DND-41 (cell line): Measurements from ENCODE around the gene CFAP299.

Source experiments
- ATAC-seq: fragments of 200-7000 bp; cut with Tn5 transposase; 3 replicates; pipeline ENCODE4 v1.9.1; 2021; ENCODE audit warnings: low read depth; ENCODE audit not compliant: insufficient read depth
- DNase-seq: peaks from one replicate; pipeline ENCODE4 v3.0.0-alpha.2; 2020
- H2AFZ ChIP-seq: 2 replicates; pipeline ENCODE4 v1.6.0; 2012; ENCODE audit warnings: low read depth, low read length
- H3K27ac ChIP-seq: 2 replicates; pipeline ENCODE4 v1.5.1; 2012; ENCODE audit warnings: low read length, inconsistent platforms
- H3K27me3 ChIP-seq: fragments of 200-600 bp; sonication (generic); 2 replicates; pipeline ENCODE4 v1.6.0; 2012; ENCODE audit warnings: low read length, mild to moderate bottlenecking, inconsistent platforms; ENCODE audit not compliant: insufficient read depth, poor library complexity
- H3K36me3 ChIP-seq: 2 replicates; pipeline ENCODE4 v1.5.1; 2012; ENCODE audit warnings: low read length, inconsistent platforms; ENCODE audit not compliant: insufficient read depth
- H3K4me1 ChIP-seq: 2 replicates; pipeline ENCODE4 v1.5.1; 2012; ENCODE audit warnings: mild to moderate bottlenecking, low read length; ENCODE audit not compliant: insufficient read depth
- H3K4me2 ChIP-seq: 2 replicates; pipeline ENCODE4 v1.6.0; 2012; ENCODE audit warnings: mild to moderate bottlenecking, moderate library complexity, low read length, inconsistent platforms; ENCODE audit not compliant: insufficient read depth
- H3K4me3 ChIP-seq, 2 experiments: fragments of 200-600 bp in 1 of 2; shearing (Covaris generic) in 1 of 2; 2 replicates each; pipeline ENCODE4 v1.5.1; 2012 to 2016; ENCODE audit warnings: inconsistent platforms in 2 of 2, low read length in 2 of 2, mild to moderate bottlenecking in 2 of 2, low read depth in 1 of 2, moderate library complexity in 1 of 2
- H3K79me2 ChIP-seq: 2 replicates; pipeline ENCODE4 v1.6.0; 2012; ENCODE audit warnings: low read length, inconsistent platforms; ENCODE audit not compliant: insufficient read depth
- H3K9ac ChIP-seq: 2 replicates; pipeline ENCODE4 v1.6.0; 2012; ENCODE audit warnings: low read depth, mild to moderate bottlenecking, inconsistent platforms, low read length, moderate library complexity
- H3K9me3 ChIP-seq: 2 replicates; pipeline ENCODE4 v1.5.1; 2012; ENCODE audit warnings: low read length, moderate library complexity, mild to moderate bottlenecking, inconsistent platforms; ENCODE audit not compliant: insufficient read depth, severe bottlenecking
- H4K20me1 ChIP-seq: 2 replicates; pipeline ENCODE4 v1.6.0; 2012; ENCODE audit warnings: low read length; ENCODE audit not compliant: insufficient read depth
- CTCF ChIP-seq: IDR thresholded peaks from 2 replicates; pipeline ENCODE4 v1.5.1; 2012; ENCODE audit warnings: borderline replicate concordance, low read length, moderate library complexity, mild to moderate bottlenecking; ENCODE audit not compliant: poor library complexity, severe bottlenecking; ENCODE audit errors: extremely low read depth
- EZH2 ChIP-seq: IDR thresholded peaks from 3 replicates; pipeline ENCODE4 v1.6.1; 2012; ENCODE audit warnings: borderline replicate concordance, low read depth, mild to moderate bottlenecking, moderate library complexity, low read length, inconsistent platforms; ENCODE audit not compliant: severe bottlenecking

CFAP299 gene

GRCh38 chr4:80454040-80454439, 118.5 kb downstream of the CFAP299 start:
- DNase-seq, result no peak
- Histone ChIP-seq H3K79me2 (no peaks in the 10 kb centered on the region), H4K20me1 (no peaks in the 10 kb centered on the region), H3K9ac (no peak overlapping the region), H3K27me3 (peaks cover 6% of the 10 kb centered on the region), H3K4me2 (no peak overlapping the region), H3K4me1 (no peaks in the 10 kb centered on the region), H3K27ac (no peak overlapping the region), H3K36me3 (no peaks in the 10 kb centered on the region), H3K4me3 (no peak overlapping the region), H3K9me3 (no peaks in the 10 kb centered on the region), H2AFZ (no peak overlapping the region)
- ATAC-seq, result no peak
- TF ChIP-seq CTCF (no peak), EZH2 (no peak)

GRCh38 chr4:80454556-80454955, 119.0 kb downstream of the CFAP299 start:
- Histone ChIP-seq H3K27ac (no peak overlapping the region), H3K4me1 (no peaks in the 10 kb centered on the region), H3K4me3 (no peak overlapping the region), H3K27me3 (peaks cover 6% of the 10 kb centered on the region), H4K20me1 (no peaks in the 10 kb centered on the region), H3K9ac (no peak overlapping the region), H3K4me2 (no peak overlapping the region), H3K79me2 (no peaks in the 10 kb centered on the region), H3K9me3 (no peaks in the 10 kb centered on the region), H3K36me3 (no peaks in the 10 kb centered on the region), H2AFZ (no peak overlapping the region)
- TF ChIP-seq EZH2, result no peak
- TF ChIP-seq CTCF, result no peak
- ATAC-seq (no peak), DNase-seq (no peak)

- Histone ChIP-seq H3K4me1 (no peaks in the 10 kb centered on the region), H3K9ac (no peak overlapping the region), H3K9me3 (no peaks in the 10 kb centered on the region), H2AFZ (no peak overlapping the region), H3K27ac (no peak overlapping the region), H3K27me3 (peaks cover 6% of the 10 kb centered on the region), H4K20me1 (no peaks in the 10 kb centered on the region), H3K4me3 (no peak overlapping the region), H3K36me3 (no peaks in the 10 kb centered on the region), H3K79me2 (no peaks in the 10 kb centered on the region), H3K4me2 (no peak overlapping the region)
- ATAC-seq (no peak), DNase-seq (no peak)
- no peak for TF ChIP-seq CTCF
- TF ChIP-seq EZH2, result no peak
Observed at GRCh38 chr4:80459918-80460473, 124.5 kb downstream of the CFAP299 start.

GRCh38 chr4:80461412-80461811, 125.9 kb downstream of the CFAP299 start:
- DNase-seq (no peak), ATAC-seq (no peak)
- Histone ChIP-seq H2AFZ (no peak overlapping the region), H3K27me3 (peaks cover 6% of the 10 kb centered on the region), H3K79me2 (no peaks in the 10 kb centered on the region), H3K9ac (no peak overlapping the region), H3K36me3 (no peaks in the 10 kb centered on the region), H3K9me3 (no peaks in the 10 kb centered on the region), H3K27ac (no peak overlapping the region), H3K4me1 (no peaks in the 10 kb centered on the region), H3K4me3 (no peak overlapping the region), H3K4me2 (no peak overlapping the region), H4K20me1 (no peaks in the 10 kb centered on the region)
- no peak for TF ChIP-seq CTCF
- TF ChIP-seq EZH2, result no peak
